NCI-H2196 treated with DMSO at 0.1 percent for 48 hours (cell line): ENCODE measurements around the gene TRIM24.
"Not testable (repeated sequence)": the region's sequence is repeated elsewhere in the genome, so short reads cannot be mapped to it uniquely, and the experiment has no call there.

ENCODE experiments used
- DNase-seq: peaks from one replicate; lab custom pipeline; 2025; ENCODE audit not compliant: unreplicated experiment; lab: John Stamatoyannopoulos, UW

Gene TRIM24

GRCh38 chr7:138493535-138493934, 33.5 kb downstream of the TRIM24 start:
- no peak for DNase-seq

DNA sequence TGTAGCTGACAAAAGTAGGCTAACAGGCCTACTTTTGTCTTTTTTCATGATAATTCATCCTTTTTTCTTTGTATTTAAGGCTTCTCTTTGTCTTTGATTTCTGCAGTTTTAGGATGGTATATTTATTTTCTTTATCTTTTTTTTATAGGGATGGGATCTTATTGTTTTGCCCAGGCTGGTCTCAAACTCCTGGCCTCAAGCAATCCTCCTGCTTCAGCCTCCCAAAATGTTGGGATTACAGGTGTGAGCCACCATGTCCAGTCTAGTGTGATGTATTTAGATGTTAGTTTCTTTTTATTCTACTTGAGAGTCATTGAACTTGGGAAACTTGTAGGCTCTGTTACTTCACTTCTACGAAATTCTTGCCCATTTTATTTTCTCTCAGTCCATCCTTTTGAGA, 35.4 kb downstream of the TRIM24 start:
- no peak for DNase-seq

- DNase-seq = no peak
Measured at GRCh38 chr7:138499340-138499739, 39.3 kb downstream of the TRIM24 start.

- DNase-seq = not testable (repeated sequence)
Measured at GRCh38 chr7:138500303-138500702, 40.2 kb downstream of the TRIM24 start.

DNA sequence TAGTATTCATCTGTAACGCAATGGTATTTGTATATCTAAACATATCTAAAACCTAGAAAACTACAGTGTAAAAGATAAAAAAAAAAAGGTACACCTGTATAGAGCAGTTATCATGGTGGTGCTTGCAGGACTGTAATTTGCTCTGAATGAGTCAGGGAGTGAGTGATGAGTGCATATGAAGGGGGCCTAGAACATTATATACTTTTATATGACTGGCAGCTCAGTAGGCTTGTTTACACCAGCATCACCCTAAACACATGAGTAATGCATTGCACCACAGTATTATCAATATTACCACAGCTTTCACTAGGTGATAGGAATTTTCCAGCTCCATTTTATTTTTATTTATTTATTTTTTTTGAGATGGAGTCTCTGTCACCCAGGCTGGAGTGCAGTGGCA, 40.8 kb downstream of the TRIM24 start:
- no peak for DNase-seq

DNA sequence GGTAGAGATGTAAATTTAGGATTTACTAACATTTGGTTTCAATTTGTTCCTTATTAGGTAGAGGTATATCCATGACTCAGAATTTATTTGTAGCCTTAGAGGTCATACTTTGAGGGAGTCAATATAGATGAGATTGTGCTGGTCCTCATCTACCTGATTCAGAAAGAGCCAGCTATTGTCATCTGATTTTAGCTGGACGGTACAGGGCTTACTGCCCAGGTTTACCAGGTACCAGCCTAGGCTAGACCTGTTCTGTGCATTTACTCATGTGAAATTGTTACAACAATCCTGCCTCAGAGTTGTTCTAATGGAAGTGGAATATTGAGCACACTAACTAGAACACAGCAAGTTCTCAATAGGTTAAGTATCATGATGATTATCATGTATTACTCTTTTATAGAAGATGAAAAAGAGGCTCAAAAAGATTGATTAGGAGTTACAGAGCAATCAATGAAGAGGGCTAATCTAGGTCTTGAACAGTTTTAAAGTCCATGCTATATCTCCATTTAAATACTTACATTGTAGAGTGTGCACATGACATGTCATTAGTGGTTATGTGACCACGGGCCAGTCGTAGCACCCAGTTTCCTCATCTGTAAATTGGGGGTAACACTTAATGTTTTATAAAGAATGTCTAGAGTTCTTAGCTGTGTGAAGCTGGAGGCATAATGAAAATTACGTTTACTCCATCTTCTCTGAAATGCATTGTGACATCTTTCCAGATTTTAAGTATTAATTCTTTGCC, 42.1 kb downstream of the TRIM24 start:
- DNase-seq = no peak

DNA sequence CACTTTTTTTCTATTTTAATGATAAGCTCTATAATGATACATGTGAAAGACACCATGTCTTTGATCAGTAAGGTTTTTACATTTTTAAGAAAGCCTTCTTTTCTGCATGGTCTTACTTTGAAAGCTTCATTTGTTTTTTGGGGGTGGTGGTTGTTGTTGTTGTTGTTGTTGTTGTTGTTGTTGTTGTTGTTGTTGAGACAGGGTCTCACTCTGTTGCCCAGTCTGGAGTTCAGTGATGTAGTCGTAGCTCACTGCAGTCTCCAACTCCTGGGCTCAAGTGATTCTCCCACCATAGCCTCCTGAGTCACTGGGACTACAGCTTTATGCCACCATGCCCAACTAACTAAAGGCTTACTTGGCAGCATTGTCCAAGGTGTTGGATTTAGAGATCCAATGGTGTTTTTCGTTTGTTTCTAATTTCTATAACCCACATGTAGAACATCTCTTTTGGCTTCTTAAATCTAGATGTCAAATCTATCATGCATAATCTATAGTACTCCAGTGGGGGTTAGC, 45.4 kb downstream of the TRIM24 start:
- DNase-seq = no peak

DNA sequence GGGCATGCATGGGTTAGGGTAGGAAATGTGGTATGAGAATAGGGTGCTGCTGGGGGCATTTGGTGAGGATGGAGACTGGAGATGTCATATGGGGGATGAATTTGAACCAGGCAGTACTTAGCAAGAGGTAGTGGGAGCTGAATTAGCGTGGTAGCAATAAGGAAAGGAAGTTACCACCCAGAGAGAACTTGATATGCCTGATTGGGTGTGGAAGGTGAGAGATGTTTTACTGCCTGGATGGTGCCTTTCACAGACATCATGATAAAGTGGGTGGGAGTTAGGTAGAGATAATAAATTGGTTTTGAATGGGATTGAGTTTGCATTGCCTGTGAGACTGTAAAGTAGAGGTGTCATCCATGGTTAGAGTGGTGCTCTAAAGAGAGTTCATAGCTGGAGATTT, 46.7 kb downstream of the TRIM24 start:
- DNase-seq = no peak

- no peak for DNase-seq
Measured at GRCh38 chr7:138510003-138510402, 49.9 kb downstream of the TRIM24 start.

DNA sequence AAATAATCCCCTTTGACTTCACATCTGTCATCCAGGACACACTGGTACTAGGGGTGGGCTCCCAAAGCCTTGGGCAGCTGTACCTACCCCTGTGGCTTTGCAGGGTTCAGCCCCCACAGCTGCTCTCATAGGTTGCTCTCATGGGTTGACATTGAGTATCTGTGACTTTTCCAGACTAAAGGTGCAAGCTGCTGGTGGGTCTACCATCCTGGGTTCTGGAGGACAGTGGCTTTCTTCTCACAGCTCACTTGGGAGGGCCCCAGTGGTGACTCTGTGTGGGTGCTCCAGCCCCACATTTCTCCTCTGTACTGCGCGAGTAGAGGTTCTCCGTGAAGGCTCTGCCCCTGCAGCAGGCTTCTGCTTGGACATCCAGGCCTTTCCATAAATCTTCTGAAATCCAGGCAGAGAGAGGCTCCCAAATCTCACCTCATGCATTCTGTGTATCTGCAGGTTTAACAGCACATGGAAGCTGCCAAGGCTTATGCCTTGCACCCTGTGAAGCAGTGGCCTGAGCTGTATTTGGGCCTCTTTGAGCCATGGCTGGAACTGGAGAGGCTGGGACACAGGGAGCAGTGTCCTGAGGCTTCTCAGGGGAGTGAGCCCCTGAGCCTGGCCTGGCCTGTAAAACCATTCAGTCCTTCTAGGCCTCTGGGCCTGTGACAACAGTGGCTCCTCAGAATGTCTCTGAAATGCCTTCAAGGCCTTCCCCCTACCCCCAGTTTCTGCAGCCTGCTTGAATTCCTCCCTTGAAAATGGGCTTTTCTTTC, 52.2 kb downstream of the TRIM24 start:
- DNase-seq = no peak

GRCh38 chr7:138512885-138513284, 52.8 kb downstream of the TRIM24 start:
- DNase-seq = no peak

GRCh38 chr7:138513344-138513871, 53.3 kb downstream of the TRIM24 start:
- no peak for DNase-seq

- no peak for DNase-seq
Measured at GRCh38 chr7:138514044-138514443, 54.0 kb downstream of the TRIM24 start.

- no peak for DNase-seq
Measured at GRCh38 chr7:138515001-138515528, 55.0 kb downstream of the TRIM24 start.

- no peak for DNase-seq
Measured at GRCh38 chr7:138519061-138519798, 59.2 kb downstream of the TRIM24 start.

GRCh38 chr7:138520742-138521141, 60.7 kb downstream of the TRIM24 start:
- DNase-seq = no peak

GRCh38 chr7:138521837-138522461, 61.9 kb downstream of the TRIM24 start:
- no peak for DNase-seq

DNA sequence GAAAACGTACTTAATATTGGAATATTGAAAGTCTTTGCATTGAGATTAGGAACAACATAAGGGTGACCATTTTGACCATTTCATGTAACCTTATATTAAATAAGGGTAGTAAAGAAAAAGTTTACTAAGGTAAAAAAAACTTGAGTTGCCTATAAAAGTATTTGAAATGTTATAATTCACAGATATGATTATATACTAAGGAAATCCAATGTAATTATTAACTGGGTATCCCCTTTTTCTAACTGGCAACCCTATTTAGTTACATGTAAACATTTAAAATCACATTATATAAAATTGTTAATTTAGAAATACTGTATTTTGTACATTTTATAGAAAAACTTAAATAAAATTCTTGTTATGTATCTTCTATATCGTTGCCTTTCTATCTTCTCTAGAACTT, 64.2 kb downstream of the TRIM24 start:
- DNase-seq = no peak

GRCh38 chr7:138525757-138526156, 65.7 kb downstream of the TRIM24 start:
- no peak for DNase-seq

- no peak for DNase-seq
Measured at GRCh38 chr7:138527746-138528223, 67.7 kb downstream of the TRIM24 start.
